Measurements from ENCODE around the gene USP49.

- TF ChIP-seq EZH2 (IDR thresholded peaks at IDR 0.05; ENCODE audit: borderline replicate concordance, control insufficient read depth, low read depth, low read length) (no peak), BRCA1 (IDR thresholded peaks at IDR 0.05; ENCODE audit: low read depth, low read length) (no peak), ZZZ3 (IDR thresholded peaks at IDR 0.05; ENCODE audit: control insufficient read depth, insufficient read length, low read depth) (no peak), CTCF (IDR thresholded peaks at IDR 0.05 in 2 of 3, conservative IDR thresholded peaks at IDR 0.05 in 1 of 3; ENCODE audit: control insufficient read depth in 2 of 3, extremely low read depth in 1 of 3, insufficient read depth in 1 of 3, low read depth in 3 of 3, low read length in 3 of 3) (no peak), SREBF2 (IDR thresholded peaks at IDR 0.05; ENCODE audit: low read length) (no peak), GATAD2B (conservative IDR thresholded peaks at IDR 0.05; ENCODE audit: low read depth) (no peak), ZNF207 (IDR thresholded peaks at IDR 0.05; ENCODE audit: borderline replicate concordance) (no peak), POU2F2 (IDR thresholded peaks at IDR 0.05; ENCODE audit: borderline replicate concordance, low read depth, low read length) (no peak), EP300 (IDR thresholded peaks at IDR 0.05; ENCODE audit: borderline replicate concordance in 1 of 2, control insufficient read depth in 1 of 2, low read depth in 2 of 2, low read length in 2 of 2) (no peak), RFX5 (IDR thresholded peaks at IDR 0.05; ENCODE audit: low read depth, low read length) (no peak), CBX3 (IDR thresholded peaks at IDR 0.05; ENCODE audit: borderline replicate concordance, low read depth) (no peak), REST (IDR thresholded peaks at IDR 0.05; ENCODE audit: low read depth, low read length) (no peak), POLR2A (IDR thresholded peaks at IDR 0.05; ENCODE audit: low read depth, low read length) (no peak), POLR2AphosphoS5 (IDR thresholded peaks at IDR 0.05; ENCODE audit: low read length) (no peak)
Observed at GRCh38 chr6:41818271-41819054, 76.7 kb downstream of the USP49 start.

Measured in GM12878 (cell line).